AG09309 (cell line): Measurements from ENCODE around the gene TNIP2.
A peak's percentile ranks its signal among the peaks of the same experiment; 100 is the strongest.

Experiments
- DNase-seq: peaks from one replicate; pipeline ENCODE4 v3.0.0-alpha.2; 2010; ENCODE audit warnings: low read depth
- H3K4me3 ChIP-seq: 2 replicates; pipeline ENCODE4 v1.5.1; 2011; ENCODE audit warnings: mild to moderate bottlenecking, low read depth, low read length, moderate library complexity; ENCODE audit not compliant: control insufficient read depth
- CTCF ChIP-seq: IDR thresholded peaks from 2 replicates; pipeline ENCODE4 v1.5.1; 2011; ENCODE audit warnings: mild to moderate bottlenecking, low read depth, low read length, inconsistent platforms; ENCODE audit not compliant: insufficient read depth, control insufficient read depth; ENCODE audit errors: missing control alignments

TNIP2 gene

GRCh38 chr4:2755821-2756690, at the start of gene TNIP2:
Gene TNIP2 (minus strand): TSS chr4:2756336. CDS start chr4:2756289, 47 bp downstream.
- peak within 1 kb of the TSS; percentile 85 for H3K4me3 ChIP-seq
- no peak for DNase-seq
- TF ChIP-seq CTCF, result peak; percentile 8

- no peak overlapping the region for H3K4me3 ChIP-seq
- no peak for TF ChIP-seq CTCF
- no peak for DNase-seq
These were observed 48.9 kb upstream of the TNIP2 start for GRCh38 chr4:2804973-2805501.

GRCh38 chr4:2804449-2804972, 48.4 kb upstream of the TNIP2 start:
- no peak for TF ChIP-seq CTCF
- no peak overlapping the region for H3K4me3 ChIP-seq
- no peak for DNase-seq

GRCh38 chr4:2803624-2804448, 47.7 kb upstream of the TNIP2 start:
- no peak overlapping the region for H3K4me3 ChIP-seq
- no peak for DNase-seq
- TF ChIP-seq CTCF, result no peak

- no peak for TF ChIP-seq CTCF
- DNase-seq, result no peak
- H3K4me3 ChIP-seq, result no peak overlapping the region
These were observed 46.7 kb upstream of the TNIP2 start for GRCh38 chr4:2802618-2803531.
